Measurements from ENCODE around the gene STATH. TPM values are rescaled to one million over a fixed set of nuclear protein-coding genes. Genes with fewer than 3 reads are reported as not detected.

The STATH gene, protein sequence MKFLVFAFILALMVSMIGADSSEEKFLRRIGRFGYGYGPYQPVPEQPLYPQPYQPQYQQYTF
- not detected in 2 replicates for total RNA-seq (2011; cell fraction: chromatin; rRNA removed; ENCODE audit: low replicate concordance)
- not detected in 2 replicates for total RNA-seq (2011; cell fraction: nucleolus; rRNA removed)
- total RNA-seq (2011; cell fraction: nucleoplasm; rRNA removed), result not detected in 2 replicates
- total RNA-seq (2014; rRNA removed) (not detected in 2 replicates), total RNA-seq (2014; rRNA removed; fragmentation: Illumina TruSeq; extraction: Trizol) (not detected in 2 replicates), total RNA-seq (2015; rRNA removed; fragmentation: Illumina TruSeq; extraction: Trizol) (not detected in 2 replicates), total RNA-seq (2021) (not detected in 2 replicates), polyA plus RNA-seq (2011; rRNA removed) (not detected in 2 replicates), polyA plus RNA-seq (2014; fragmentation: Illumina TruSeq; extraction: Trizol) (not detected in 2 replicates), polyA plus RNA-seq (2014; fragmentation: Nextera tagmentation; extraction: Ambion mirVana) (not detected), polyA plus RNA-seq (2014; rRNA removed) (not detected in 2 replicates), polyA minus RNA-seq (2011; rRNA and poly(A)+ RNA removed) (not detected in 2 replicates), Bru-seq, nascent RNA (not detected), BruChase-seq, experiment 1, labeled RNA remaining after a 2-hour chase (not detected), BruChase-seq, experiment 2, labeled RNA remaining after a 6-hour chase (not detected)
- polyA plus RNA-seq (2011; cell fraction: cytosol; rRNA removed), result not detected in 2 replicates
- not detected in 2 replicates for polyA plus RNA-seq (2011; cell fraction: nucleus; rRNA removed)
- polyA plus RNA-seq (2012), result not detected in 2 replicates
- not detected in 2 replicates for polyA minus RNA-seq (2011; cell fraction: cytosol; rRNA and poly(A)+ RNA removed)
- not detected in 2 replicates for polyA minus RNA-seq (2011; cell fraction: nucleus; rRNA and poly(A)+ RNA removed)
- long read RNA-seq, experiment 1, result 0 reads
- long read RNA-seq, experiment 2, result 0 reads
- long read RNA-seq, experiment 3, result 0 reads

DNA sequence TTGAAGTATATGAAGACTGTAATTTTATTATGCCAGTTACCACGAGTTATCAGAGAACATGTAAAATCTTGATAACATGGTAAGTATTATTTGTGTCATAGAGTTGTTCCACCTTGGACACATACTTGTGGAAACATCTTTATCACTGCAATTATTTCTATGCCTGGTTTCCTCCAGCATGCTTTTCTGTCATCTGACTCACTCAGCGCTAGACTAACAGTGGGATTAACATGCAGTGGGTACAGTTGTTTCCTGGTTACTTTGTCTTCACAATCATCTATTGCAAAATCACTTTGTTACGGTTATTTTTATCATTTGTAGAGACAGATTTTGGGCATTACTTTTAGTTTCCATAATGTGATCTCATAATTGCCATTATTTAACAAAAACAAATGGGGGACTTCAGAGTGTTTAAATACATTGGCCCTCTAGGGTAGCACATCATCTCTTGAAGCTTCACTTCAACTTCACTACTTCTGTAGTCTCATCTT, at the start of gene STATH:
TSS of gene STATH (plus strand) at position 441 of the 491 bp plus-strand sequence. CDS start 2,472 bp downstream, outside the sequence.
- ATAC-seq (no peak), FAIRE-seq (no peak), DNase-seq (ENCODE audit: extremely low read depth in 1 of 4, low spot score in 3 of 4) (no peak)
- BruUV-seq (replicated peaks), result no TSS peak
- Histone ChIP-seq H3K36me3 (ENCODE audit: control insufficient read depth, insufficient read depth, low read length) (no peaks in the 10 kb centered on the region), H3K4me2 (ENCODE audit: insufficient read depth, low read length) (no peak within 1 kb of the TSS), H3K27me3 (ENCODE audit: control insufficient read depth in 2 of 2, insufficient read depth in 2 of 2, low read length in 2 of 2) (no peaks in the 10 kb centered on the region), H3K9ac (ENCODE audit: insufficient read depth in 1 of 2, low read depth in 2 of 2, low read length in 2 of 2) (no peak within 1 kb of the TSS), H2AFZ (ENCODE audit: low read depth, low read length) (no peak within 1 kb of the TSS), H3K9me1 (ENCODE audit: control insufficient read depth, insufficient read depth, low read length) (no peaks in the 10 kb centered on the region), H3K79me2 (ENCODE audit: control insufficient read depth, insufficient read depth, low read length) (no peaks in the 10 kb centered on the region), H3K4me1 (replicated peaks in 1 of 2; ENCODE audit: control insufficient read depth in 2 of 2, insufficient read depth in 2 of 2, low read length in 2 of 2) (no peaks in the 10 kb centered on the region), H3K9me3 (replicated peaks; ENCODE audit: control insufficient read depth, insufficient read depth, low read depth, low read length) (no peaks in the 10 kb centered on the region), H4K20me1 (replicated peaks; ENCODE audit: control insufficient read depth, insufficient read depth, low read length) (no peaks in the 10 kb centered on the region), H3K27ac (ENCODE audit: extremely low read depth, low read depth, low read length) (no peak within 1 kb of the TSS), H3K4me3 (no peak within 1 kb of the TSS)
- ChIA-PET POLR2A (no interaction called here), CTCF (ENCODE audit: low intra/inter-chr PET ratio) (no interaction called here)
- 0% methylated on average over 3 of the region's 3 CpGs for WGBS (ENCODE audit: insufficient coverage, low coverage, missing lambda C conversion rate)
- intact Hi-C loops (cut with micrococcal nuclease), result no loop called here
- in situ Hi-C loops (cut with MboI), result no loop called here
- TF ChIP-seq, protein P1, sequence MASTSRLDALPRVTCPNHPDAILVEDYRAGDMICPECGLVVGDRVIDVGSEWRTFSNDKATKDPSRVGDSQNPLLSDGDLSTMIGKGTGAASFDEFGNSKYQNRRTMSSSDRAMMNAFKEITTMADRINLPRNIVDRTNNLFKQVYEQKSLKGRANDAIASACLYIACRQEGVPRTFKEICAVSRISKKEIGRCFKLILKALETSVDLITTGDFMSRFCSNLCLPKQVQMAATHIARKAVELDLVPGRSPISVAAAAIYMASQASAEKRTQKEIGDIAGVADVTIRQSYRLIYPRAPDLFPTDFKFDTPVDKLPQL (IDR thresholded peaks at IDR 0.05; ENCODE audit: extremely low read depth, insufficient read length), result no peak
- TF ChIP-seq TEAD4 (IDR thresholded peaks at IDR 0.05; ENCODE audit: low read length) (no peak), TEAD4 (CRISPR knock-in tag; IDR thresholded peaks at IDR 0.05; ENCODE audit: borderline replicate concordance) (no peak), ZNF232 (CRISPR knock-in tag; IDR thresholded peaks at IDR 0.05) (no peak), ZNF77 (CRISPR knock-in tag; IDR thresholded peaks at IDR 0.05) (no peak), ZNF140 (CRISPR knock-in tag; IDR thresholded peaks at IDR 0.05) (no peak), MYBL2 (IDR thresholded peaks at IDR 0.05; ENCODE audit: low read depth) (no peak), MYBL2 (CRISPR knock-in tag; IDR thresholded peaks at IDR 0.05; ENCODE audit: borderline replicate concordance) (no peak), ZFX (CRISPR knock-in tag; IDR thresholded peaks at IDR 0.05) (no peak), JUND (IDR thresholded peaks at IDR 0.05; ENCODE audit: borderline replicate concordance, low read depth, low read length) (no peak), JUND (tag; IDR thresholded peaks at IDR 0.05; ENCODE audit: borderline replicate concordance, low read depth, low read length) (no peak)
- TF ChIP-seq, protein P2, sequence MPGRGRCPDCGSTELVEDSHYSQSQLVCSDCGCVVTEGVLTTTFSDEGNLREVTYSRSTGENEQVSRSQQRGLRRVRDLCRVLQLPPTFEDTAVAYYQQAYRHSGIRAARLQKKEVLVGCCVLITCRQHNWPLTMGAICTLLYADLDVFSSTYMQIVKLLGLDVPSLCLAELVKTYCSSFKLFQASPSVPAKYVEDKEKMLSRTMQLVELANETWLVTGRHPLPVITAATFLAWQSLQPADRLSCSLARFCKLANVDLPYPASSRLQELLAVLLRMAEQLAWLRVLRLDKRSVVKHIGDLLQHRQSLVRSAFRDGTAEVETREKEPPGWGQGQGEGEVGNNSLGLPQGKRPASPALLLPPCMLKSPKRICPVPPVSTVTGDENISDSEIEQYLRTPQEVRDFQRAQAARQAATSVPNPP (IDR thresholded peaks at IDR 0.05; ENCODE audit: borderline replicate concordance, insufficient read depth, insufficient read length), result no peak
- TF ChIP-seq, protein P3, sequence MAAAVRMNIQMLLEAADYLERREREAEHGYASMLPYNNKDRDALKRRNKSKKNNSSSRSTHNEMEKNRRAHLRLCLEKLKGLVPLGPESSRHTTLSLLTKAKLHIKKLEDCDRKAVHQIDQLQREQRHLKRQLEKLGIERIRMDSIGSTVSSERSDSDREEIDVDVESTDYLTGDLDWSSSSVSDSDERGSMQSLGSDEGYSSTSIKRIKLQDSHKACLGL (CRISPR knock-in tag; IDR thresholded peaks at IDR 0.05; ENCODE audit: borderline replicate concordance, poor library complexity, severe bottlenecking), result no peak

Measured in K562 (cell line).